SK-N-SH (cell line): ENCODE results near the gene LRRC8E.

ENCODE experiments used
- CTCF ChIP-seq: fragments of 200-600 bp; sonication (generic); IDR thresholded peaks from 2 replicates; pipeline ENCODE4 v1.6.1; 2017; ENCODE audit warnings: antibody characterized with exemption, mild to moderate bottlenecking, moderate library complexity
- EP300 ChIP-seq, 2 experiments: IDR thresholded peaks; 2 replicates each; pipeline versions ENCODE4 v1.4.0 to v1.6.1; 2012; ENCODE audit warnings: borderline replicate concordance in 1 of 2, low read depth in 1 of 2, low read length in 1 of 2
- EZH2phosphoT487 ChIP-seq: fragments of 200-600 bp; sonication (generic); IDR thresholded peaks from 2 replicates; pipeline ENCODE4 v1.6.1; 2017; ENCODE audit warnings: low read depth, mixed run types, mild to moderate bottlenecking, antibody characterized with exemption, moderate library complexity, borderline replicate concordance
- FOSL2 ChIP-seq: IDR thresholded peaks from 2 replicates; pipeline ENCODE4 v1.4.0; 2012; ENCODE audit warnings: low read depth, mild to moderate bottlenecking, moderate library complexity, borderline replicate concordance
- FOXJ3 ChIP-seq: sonication (generic); formaldehyde crosslinking; IDR thresholded peaks from 2 replicates; pipeline ENCODE4 v1.5.1; 2020; ENCODE audit warnings: mild to moderate bottlenecking, missing genetic modification reagents
- FOXM1 ChIP-seq: IDR thresholded peaks from 2 replicates; pipeline ENCODE4 v1.4.0; 2012; ENCODE audit warnings: low read depth, mild to moderate bottlenecking
- JUND ChIP-seq: IDR thresholded peaks from 2 replicates; pipeline ENCODE4 v1.4.0; 2012
- NFIC ChIP-seq: IDR thresholded peaks from 2 replicates; pipeline ENCODE4 v1.4.0; 2012; ENCODE audit warnings: borderline replicate concordance
- NRF1 ChIP-seq: IDR thresholded peaks from 2 replicates; pipeline ENCODE4 v1.6.1; 2012; ENCODE audit warnings: low read depth, mild to moderate bottlenecking, low read length
- PBX3 ChIP-seq: IDR thresholded peaks from 2 replicates; pipeline ENCODE4; 2012
- RAD21 ChIP-seq: IDR thresholded peaks from 2 replicates; pipeline ENCODE4 v1.6.1; 2012; ENCODE audit warnings: mild to moderate bottlenecking, low read length

- TF ChIP-seq CTCF (no peak), NRF1 (no peak), PBX3 (no peak), FOXJ3 (CRISPR knock-in tag) (no peak), FOSL2 (no peak), RAD21 (no peak), FOXM1 (no peak), NFIC (no peak), EZH2phosphoT487 (no peak), EP300 (IDR thresholded peaks at IDR 0.05; ENCODE audit: borderline replicate concordance in 1 of 2, low read depth in 1 of 2, low read length in 1 of 2) (no peak), JUND (no peak)
These were observed 6.5 kb downstream of the LRRC8E start for GRCh38 chr19:7894612-7895309.
